Inflammatory macrophage treated with lipopolysaccharide for 4 hours (primary cell): ENCODE measurements around the gene AFF3.

Experiments used
- DNase-seq: peaks from one replicate; pipeline ENCODE4 v3.0.0-alpha.2; 2020

AFF3 gene

DNA sequence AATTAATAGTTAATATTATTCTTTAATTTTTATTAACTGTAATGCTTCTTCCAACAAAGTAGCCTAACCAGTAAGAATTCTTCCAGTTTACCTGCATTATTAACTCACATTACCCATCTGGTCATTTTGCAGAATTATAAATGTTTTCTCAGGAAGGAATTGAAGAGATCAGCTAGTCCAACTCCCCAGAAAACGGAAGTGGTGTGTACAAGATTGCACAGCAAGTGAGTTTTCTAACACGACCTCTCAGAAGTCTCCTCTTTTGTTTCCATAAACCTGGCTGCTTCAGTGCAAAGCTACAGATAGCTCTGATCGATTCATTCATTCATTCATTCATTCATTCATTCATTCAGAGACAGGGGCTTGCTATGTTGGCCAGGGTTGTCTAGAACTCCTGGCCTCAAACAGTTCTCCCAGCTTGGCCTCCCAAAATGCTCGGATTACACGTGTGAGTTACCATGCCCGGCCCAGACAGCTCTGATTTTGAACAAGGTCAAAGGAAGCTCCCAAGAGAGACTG is 523.8 kb downstream of the AFF3 start:
- no peak for DNase-seq

DNA sequence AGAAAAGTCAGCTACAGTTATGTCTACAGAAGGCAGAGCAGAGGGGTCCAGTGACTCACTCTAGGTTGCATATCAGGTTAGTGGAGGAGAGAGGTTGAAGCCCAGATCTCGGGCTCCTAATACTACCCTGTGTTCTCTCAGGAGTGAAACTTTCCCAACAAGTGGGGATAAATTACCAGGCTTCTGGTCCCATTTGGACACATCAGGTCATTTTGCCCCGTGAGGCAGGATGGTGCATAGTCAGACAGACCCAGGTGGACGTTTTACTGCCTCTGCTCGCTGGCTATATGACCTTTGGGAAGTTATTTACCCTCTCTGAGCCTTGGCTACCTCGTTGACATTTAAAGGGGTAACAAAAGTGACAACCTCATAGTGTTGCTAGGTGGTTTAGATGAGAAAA is 524.6 kb downstream of the AFF3 start:
- no peak for DNase-seq

DNA sequence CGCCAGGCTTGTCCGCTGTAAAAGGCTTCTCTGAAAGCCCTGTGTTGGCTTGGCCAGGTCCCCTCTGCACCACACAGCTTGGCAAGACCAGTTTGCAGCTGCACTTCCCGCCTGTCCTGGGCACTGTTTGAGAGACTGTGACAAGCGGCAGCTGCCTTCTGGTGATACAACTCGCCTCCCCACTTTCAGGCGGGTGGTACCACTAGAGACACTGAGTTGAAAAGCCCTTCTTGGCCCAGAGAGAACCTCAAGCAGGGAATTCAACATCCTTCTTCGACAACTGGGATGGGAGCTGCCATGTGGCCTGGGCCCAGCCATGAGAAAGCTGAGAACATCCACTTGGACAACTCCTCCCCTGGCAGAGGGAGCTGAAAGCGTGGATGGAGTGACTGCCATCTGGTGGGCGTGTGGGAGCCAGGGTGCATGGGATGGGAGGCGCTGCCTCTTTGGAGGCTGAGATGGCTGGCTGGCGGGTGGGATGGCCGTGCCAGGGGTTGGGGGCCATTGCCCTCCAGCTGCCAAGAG is 527.1 kb downstream of the AFF3 start:
- DNase-seq = no peak

DNA sequence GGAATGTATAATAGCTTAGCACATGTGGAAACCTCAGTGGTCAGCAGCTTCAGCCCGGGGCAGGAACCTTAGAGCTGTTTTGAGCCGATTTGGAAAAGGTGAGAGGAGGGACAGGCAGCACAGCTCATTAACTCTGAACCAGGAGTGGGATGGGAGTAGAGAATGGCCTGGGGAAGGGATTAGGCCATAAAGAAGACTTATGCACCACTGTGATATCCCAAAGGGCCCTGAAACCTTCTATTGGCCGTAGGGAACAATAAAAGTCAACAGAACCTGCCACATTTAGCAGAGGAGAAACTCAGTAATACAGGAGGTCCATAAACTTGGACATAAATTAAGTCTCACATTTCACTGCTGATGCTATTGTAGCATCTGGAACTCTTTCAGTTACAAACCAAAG is 528.4 kb downstream of the AFF3 start:
- no peak for DNase-seq

DNA sequence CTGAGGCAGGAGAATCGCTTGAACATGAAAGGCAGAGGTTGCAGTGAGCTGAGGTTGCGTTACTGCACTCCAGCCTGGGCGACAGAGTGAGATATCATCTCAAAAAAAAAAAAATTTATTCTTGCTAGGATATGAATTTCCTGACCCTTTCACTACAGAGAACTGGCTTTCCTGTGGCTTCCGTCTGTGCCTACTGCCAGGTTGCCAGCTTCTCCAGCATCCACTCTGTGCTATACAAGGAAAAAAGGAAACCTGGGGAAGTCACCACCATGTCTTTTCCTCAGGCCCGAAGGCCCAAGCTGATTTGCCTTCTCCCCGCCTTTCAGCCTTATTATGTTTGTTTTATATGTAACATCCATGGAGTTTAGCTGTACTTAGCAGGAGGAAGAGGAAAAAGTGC is 530.6 kb downstream of the AFF3 start:
- no peak for DNase-seq

DNA sequence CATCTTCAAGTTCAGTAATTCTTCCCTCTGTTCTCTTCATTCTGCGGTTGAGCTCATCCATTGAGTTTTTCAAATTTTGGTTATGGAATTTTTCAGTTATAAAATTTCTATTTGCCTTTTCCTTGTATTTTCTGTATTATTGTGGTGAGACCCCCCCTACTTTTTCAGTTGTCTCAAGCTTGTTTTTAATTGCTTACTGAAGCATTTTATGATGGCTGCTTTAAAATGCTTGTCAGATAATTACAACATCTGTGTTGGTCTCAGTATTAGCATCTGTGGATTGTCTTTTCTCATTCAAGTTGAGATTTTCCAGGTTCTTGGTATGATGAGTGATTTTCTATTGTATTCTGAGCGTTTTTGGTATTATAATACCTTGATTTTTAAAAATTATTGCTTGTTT is 531.4 kb downstream of the AFF3 start:
- no peak for DNase-seq

DNA sequence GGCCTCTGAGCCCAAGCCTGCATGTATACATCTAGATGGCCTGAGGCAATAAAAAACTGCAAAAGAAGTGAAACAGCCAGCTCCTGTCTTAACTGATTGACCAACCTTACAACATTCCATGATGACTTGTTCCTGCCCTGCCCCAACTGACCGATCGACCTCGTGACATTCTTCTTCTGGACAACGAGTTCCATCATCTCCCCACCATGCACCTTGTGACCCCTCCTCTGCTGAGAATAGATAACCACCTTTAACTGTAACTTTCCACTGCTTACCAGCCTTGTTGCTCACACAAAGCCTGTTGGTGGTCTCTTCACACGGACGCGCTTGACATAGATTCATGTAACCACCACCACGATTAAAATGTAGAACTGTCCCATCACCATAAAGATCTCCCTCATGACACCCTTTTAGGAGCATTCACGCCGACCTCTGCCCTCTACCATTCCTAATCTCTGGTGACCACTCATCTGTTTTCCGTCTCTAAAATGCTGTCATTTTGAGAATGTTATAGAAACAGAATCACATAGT is 532.5 kb downstream of the AFF3 start:
- DNase-seq = no peak

DNA sequence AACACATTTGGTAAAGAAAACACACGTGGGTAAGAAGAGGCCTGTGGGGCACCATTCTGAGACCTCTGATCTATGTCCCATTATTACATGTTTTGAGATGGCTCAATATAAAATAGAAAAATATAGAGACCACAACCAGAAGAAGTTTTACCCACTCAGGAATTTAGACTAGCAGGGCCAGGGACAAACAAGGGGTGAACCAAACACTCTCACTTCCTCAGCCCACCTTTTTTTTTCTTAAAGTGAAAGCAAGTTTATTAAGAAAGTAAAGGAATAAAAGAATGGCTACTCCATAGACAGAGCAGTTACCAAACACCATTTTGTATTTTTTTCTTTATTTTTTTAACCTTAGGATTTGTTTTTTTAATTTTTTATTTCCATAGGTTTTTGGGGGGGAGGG is 533.5 kb downstream of the AFF3 start:
- DNase-seq = no peak

DNA sequence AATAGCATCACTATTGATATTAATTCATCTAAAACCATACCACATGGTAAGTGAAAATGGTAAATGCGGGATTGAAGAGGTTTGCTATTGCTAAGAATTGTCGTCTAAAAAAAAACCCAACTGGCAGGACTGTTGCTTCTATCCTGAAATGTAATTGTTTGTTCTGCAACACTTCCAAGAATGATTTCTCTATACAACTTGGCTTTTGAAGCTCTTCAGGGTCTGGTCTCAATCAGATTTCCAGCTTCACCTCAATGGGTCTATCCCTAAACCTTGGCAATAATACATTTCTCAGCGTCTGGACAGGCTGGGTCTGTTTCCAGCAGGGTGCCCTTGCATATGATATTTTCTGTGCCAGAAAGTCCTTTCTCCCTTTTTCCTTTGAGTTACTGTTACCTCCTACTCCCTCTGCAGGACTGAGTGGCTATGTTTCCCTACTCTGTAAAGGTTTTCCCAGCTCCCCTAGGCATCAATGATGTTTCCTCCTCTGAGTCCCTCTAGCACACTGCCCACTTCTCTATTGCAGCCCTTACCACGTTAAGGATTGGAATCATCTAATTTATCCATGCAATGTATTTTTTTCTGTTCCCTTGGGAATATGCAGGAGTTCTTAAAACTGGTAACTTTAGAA is 534.4 kb downstream of the AFF3 start:
- no peak for DNase-seq

DNA sequence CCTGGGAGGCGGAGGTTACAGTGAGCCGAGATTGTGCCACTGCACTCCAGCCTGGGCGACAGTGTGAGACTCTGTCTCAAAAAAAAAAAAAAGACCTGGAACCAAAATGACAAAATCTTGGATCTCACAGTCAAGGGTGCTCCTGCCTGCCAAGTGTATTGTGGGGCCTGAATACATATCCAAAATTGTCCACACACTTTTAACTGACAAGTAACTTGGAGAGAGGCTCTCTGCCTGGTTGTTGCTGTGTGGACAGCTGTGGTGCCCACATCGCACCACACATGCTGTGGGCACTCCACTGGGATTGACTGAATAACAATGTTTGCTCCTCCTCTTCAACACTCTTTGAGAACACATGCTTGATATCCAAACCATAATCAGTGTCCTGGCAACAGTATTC is 534.9 kb downstream of the AFF3 start:
- DNase-seq = no peak

DNA sequence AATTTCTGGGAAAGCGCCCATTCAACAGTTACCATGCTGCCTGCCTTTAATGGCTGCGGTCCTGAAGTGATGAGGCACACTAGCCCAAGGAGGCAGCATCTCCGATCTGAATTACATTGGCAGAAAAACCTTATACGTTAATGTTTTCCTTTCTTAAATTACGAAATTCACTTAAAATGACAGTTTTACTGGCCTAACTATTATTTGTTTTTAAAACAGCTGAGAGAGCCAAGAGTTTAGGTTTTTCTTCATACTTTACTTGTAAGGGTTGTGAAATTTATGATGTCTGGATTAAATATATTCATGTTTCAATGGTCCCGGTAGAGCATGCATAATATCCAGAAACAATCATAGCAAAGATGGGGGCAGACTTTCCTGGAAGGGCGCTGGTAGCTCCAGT is 537.4 kb downstream of the AFF3 start:
- DNase-seq = no peak

DNA sequence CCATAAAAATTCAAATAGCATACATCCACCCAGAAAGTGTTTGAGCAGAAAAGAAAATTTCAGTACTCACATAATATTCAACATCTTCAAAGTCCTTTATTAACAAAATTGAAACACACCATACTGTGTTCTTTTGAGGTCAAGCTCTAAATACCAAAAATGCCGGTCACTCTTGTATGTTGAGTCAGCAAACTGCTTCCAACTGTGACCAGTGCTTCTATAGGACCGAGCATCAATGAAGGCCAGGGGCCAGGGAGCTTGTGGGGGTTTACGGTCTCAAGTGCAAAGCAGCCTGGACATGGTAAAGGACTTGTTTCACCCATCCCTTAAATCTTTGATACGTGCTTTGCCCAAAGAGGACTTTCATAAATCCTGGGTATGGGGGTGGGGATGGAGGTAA is 539.9 kb downstream of the AFF3 start:
- DNase-seq = no peak

DNA sequence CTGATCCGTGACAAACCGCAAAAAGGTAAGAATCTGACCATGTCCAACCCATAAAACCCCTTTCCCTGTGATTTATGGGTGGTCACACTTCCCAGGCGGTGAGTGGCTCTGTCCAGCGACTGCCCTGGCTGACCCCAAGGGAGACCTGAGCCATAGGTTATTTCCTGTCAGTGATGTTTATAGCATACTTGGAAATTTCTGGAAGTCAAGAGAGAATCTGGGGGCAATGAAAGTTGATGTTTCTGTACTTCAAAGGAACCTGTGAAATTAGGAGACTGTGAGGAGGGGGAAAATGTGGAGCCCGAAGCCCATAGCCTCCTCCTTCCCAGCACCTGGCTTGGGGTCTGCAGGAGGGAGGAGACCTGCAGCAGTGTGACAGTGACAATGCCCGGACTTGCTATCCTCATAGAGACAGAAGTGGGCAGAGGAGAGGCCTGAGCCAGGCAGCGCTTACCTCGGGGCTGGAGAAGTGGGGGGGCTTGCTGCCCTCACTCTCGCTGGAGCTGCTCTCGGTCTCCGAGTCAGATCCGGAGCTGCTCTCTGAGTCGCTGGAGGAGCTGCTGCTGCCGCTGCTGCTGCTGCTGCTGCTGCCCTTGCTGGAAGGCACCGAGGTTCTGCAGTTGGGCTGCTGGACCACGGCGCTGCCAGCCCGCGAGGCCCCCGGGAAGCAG is 541.3 kb downstream of the AFF3 start:
- no peak for DNase-seq

DNA sequence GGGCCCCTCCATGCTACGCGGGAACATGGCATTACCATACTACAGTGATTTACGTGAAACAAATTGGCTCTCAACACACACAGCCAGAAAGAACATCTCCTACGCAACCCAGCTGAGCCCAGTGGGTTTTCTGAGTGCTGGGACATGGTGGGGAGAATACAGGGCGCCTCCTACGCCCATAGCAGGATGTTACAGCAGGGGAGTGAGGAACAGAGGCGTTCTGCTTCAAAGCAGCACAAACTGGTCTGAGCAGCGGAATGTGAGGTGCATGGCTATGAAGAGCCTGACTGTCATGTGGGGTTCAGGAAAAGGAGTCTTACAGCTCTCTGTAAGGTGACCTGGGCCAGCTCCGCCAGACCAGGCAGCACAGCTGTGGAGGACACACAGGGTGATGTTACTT is 543.9 kb downstream of the AFF3 start:
- no peak for DNase-seq

DNA sequence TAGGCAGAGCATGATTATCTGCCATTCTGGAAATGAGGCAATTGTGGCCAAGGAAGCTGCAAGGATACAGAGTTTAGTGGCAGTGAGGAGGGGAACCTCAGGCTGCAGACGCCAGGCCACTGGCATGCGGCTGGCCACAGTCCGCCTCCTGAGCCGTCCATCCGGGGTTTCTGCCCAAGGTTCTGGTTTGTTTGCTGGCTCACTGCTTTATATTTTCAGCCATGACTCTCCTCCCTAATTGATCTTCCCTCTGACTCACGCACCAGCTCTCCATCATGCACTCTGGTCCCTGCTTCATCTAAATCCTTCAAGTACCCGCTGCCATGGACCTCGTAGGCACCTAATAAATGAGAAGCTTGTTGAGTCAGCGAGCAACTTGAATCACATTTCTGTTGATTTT is 544.8 kb downstream of the AFF3 start:
- no peak for DNase-seq

DNA sequence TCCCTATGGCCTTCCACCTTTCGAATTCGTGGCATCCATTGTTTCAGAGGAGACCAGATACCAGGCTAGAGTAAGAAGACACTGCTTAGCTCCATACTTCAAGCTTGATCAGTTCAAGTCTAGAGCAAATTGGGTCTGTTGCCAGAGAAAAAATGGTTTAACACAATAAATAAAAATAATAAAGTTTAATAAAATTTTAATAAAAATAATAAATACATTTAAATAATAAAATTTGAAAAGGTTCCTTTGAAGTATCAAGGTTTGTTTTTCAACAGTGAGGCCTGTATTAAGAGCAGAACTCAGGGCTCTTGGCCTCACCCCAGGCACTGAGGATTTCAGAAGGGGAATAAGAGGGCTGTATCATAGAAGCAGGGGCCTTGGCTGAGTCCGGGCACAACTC is 547.0 kb downstream of the AFF3 start:
- no peak for DNase-seq

DNA sequence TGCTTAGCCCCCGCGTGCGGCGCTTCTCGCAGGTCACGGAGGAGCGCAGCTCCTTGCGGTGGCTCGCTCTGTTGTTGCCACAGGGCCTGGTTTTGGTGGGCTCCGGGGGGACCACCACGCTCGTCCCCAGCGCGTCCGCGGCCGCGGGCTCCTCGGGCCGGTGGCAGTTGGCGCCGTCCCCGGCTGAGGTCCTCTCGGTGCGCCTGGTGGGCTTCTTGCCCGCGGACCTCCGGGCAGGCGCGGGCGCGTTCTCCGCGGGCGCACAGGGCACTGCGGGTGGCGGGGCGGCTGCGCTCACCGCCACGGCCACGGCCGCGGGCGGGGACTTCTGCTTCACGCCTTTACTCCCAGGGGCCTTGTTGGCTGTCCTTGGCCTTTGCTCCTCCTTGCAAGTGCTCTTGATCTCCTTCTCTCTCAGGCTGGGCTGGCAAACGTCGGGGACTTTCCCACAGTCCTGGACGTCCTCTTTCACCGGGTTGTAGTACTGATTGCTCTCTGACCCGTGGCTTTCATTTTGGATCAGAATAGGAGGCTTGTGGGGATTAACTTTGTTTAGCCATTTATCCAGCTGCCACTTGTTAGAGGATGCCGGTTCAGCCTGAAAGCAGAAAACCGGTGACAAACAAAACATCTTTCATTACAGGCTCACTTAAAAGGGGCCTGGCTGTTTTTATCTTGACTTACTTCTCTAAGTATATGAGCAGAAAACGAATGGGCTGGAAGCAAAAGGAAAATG is 548.5 kb downstream of the AFF3 start:
- no peak for DNase-seq

DNA sequence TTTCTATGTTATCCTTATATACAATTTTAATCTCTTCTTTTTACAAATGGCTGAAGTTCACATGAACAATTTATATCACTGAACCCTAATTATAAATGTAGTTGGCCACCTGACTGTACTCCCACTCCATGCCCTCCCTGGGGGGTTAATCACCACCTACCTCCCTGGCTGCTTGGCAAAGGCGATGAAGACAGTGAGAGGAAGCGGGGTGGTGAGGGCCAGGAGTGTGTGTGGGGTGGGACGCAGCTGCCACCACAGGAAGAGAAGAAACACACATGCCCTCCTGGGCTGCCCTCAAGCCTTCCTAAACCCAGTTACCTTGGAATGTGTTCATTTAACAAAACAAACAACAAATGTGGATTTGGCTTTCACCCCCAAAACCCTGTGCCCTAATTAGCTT is 565.6 kb downstream of the AFF3 start:
- no peak for DNase-seq

DNA sequence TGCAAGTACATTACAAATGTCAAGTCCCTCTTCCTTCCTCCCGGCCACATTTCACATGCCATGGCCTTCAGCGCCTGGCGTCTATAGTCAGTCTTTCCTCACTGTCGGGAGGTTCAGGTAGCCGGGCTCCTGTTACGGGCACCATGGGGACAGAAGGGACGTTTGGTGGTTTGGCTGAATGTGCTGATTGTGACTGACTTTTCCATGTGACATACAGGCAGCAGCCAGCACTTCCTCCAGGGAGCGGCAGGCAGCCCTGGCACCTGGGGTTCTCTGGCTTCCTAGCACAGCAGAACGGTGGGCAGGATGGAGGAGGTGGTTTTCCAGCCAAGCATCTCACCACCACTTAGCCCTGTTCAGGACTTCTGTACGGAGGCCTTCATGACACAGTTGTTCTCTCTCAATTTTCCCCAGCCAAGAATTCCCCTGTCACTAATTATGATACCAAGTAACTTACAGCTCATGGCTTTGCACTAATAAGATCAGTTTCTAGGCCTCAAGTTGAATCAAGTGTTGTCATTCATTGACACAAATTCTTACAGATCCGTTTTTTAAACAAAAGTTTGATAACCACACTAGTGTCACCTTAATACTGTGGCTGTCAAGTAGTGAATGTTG is 568.6 kb downstream of the AFF3 start:
- DNase-seq = no peak

DNA sequence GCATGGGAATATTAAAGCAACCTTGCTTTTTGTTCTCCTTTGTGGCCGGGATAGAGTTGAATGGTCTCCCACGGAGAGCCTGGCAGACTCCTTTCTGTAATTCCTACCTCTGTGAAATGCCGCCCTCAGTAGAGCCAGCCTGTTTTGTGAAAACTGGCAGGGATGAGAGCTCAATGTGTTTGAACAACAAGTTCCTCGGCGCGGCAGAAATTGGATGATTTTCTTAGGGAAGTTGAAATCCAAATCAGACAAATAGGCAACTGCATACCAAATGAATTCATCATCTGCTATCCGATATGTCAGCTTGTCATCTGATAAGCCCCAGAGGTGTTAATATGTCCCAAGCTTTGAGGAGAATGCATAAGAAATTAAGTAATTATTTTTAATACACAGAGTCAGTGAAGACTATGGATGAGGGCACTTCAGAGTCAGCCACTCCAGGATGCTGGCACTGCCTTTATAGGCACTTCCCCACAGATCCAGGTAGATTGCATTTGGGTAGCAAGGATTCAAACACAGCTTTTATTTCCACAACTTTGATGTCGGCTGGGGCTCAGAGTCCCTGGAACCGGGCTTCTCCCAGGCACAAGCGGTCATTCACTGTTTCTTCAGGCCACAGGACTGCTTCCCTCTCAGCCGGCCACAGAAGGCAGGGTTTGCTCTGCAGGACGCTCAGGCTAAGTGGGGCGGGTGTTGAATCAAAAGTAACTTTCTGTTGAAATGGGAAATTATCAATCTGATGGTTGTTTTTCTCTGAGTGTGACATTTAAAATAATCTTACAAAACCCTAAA is 569.8 kb downstream of the AFF3 start:
- no peak for DNase-seq

DNA sequence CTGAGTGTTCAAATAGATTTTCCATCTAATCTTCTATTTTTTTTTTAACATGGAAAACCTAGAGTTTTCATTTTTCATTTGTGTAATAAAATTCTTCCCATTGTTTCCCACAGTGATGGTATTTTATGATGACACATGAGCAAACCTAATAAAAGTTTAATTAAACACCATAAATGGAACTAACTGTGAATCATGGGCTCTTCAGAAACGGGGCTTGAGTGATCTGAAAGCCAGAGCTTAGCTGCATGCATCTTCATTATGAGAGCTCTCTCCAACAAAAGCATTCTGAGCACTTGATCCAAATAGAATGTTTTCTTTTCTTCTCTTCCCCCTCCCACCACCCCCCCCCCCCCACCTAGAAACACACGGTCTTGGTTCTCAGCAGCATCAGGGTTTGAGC is 570.4 kb downstream of the AFF3 start:
- DNase-seq = no peak

DNA sequence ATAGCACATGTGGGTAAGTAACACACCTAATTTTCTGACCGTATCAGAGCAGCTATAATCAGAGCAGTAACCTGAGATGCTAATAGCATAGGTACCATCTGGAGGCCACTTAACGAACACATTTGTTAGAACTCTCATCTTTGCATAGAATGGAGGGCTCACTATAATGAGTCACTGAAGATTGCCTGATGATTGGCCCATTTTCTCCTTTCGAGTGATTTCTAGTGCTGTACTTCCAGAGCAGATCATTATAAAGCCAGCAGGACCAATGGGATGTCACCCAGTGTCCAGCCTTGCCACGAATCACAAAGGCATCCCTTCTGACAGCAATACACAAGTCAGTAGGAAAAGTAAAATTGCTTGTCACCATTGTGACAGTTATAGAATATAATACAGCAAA is 570.9 kb downstream of the AFF3 start:
- DNase-seq = no peak
